Neutrophil (primary cell): ENCODE results near the gene ESPNL.
A peak's percentile ranks its signal among the peaks of the same experiment; 100 is the strongest.
"Not testable (repeated sequence)": the region's sequence is repeated elsewhere in the genome, so short reads cannot be mapped to it uniquely, and the experiment has no call there.

ENCODE experiments used
- H3K27ac ChIP-seq: fragments of 200-600 bp; sonication (generic); 2 replicates; pipeline ENCODE4 v1.5.1; 2016; ENCODE audit warnings: mild to moderate bottlenecking, moderate library complexity
- H3K27me3 ChIP-seq: fragments of 200-600 bp; sonication (generic); 2 replicates; pipeline ENCODE4 v1.6.0; 2016; ENCODE audit warnings: mild to moderate bottlenecking
- H3K36me3 ChIP-seq: fragments of 200-600 bp; sonication (generic); 2 replicates; pipeline ENCODE4 v1.5.1; 2017
- H3K4me1 ChIP-seq, 2 experiments: fragments of 200-600 bp in 1 of 2; sonication (generic) in 1 of 2; 1 replicate in 1 of 2; 2 replicates in 1 of 2; pipeline versions ENCODE4 v1.5.1 to v1.6.1; 2013 to 2016; ENCODE audit warnings: low read depth in 1 of 2, low read length in 1 of 2, mild to moderate bottlenecking in 1 of 2, moderate library complexity in 1 of 2; ENCODE audit not compliant: control insufficient read depth in 1 of 2, insufficient read depth in 1 of 2
- H3K4me3 ChIP-seq, 2 experiments: fragments of 200-600 bp in 1 of 2; sonication (generic) in 1 of 2; 1 replicate in 1 of 2; 2 replicates in 1 of 2; pipeline ENCODE4 v1.5.1; 2013 to 2016; ENCODE audit warnings: low read depth in 1 of 2, low read length in 1 of 2, mild to moderate bottlenecking in 1 of 2, moderate library complexity in 1 of 2
- H3K9me3 ChIP-seq: fragments of 200-600 bp; sonication (generic); 2 replicates; pipeline ENCODE4 v1.5.1; 2016
- CTCF ChIP-seq: fragments of 200-600 bp; sonication (generic); IDR thresholded peaks from 2 replicates; pipeline ENCODE4 v1.5.1; 2016; ENCODE audit warnings: antibody characterized with exemption

Gene ESPNL

GRCh38 chr2:238100049-238100820, at the start of gene ESPNL:
ESPNL (plus strand) TSS chr2:238100340; CDS start chr2:238100420, 80 bp downstream.
- no peak within 1 kb of the TSS for H3K4me3 ChIP-seq

GRCh38 chr2:238053191-238053776, 46.9 kb upstream of the ESPNL start:
- no peak for TF ChIP-seq CTCF
- Histone ChIP-seq H3K27ac (no peak overlapping the region), H3K4me1 (no peaks in the 10 kb centered on the region), H3K4me3 (no peak overlapping the region), H3K9me3 (no peaks in the 10 kb centered on the region), H3K36me3 (no peaks in the 10 kb centered on the region), H3K27me3 (peaks cover 35% of the 10 kb centered on the region)

More at GRCh38 chr2:238100049-238100820, at the start of gene ESPNL:
- no peak within 1 kb of the TSS for H3K27ac ChIP-seq
- no peaks in the 10 kb centered on the region for H3K36me3 ChIP-seq
- H3K9me3 ChIP-seq: no peaks in the 10 kb centered on the region
- H3K27me3 ChIP-seq: peaks cover 17% of the 10 kb centered on the region
- TF ChIP-seq CTCF: no peak
- no peaks in the 10 kb centered on the region for H3K4me1 ChIP-seq

- Histone ChIP-seq H3K4me3 (no peak overlapping the region), H3K9me3 (no peaks in the 10 kb centered on the region), H3K4me1 (peaks cover 6 to 7% of the 10 kb centered on the region in 2 experiments), H3K27ac (no peak overlapping the region), H3K36me3 (no peaks in the 10 kb centered on the region), H3K27me3 (peaks cover 39% of the 10 kb centered on the region)
- no peak for TF ChIP-seq CTCF
These were observed 44.3 kb upstream of the ESPNL start for GRCh38 chr2:238055841-238056240.

- not testable (repeated sequence) for H3K27ac ChIP-seq, H3K9me3 ChIP-seq, H3K4me3 ChIP-seq, H3K36me3 ChIP-seq
- Histone ChIP-seq H3K27me3 (peaks cover 39% of the 10 kb centered on the region), H3K4me1 (peaks cover 17 to 19% of the 10 kb centered on the region in 2 experiments)
These were observed 42.2 kb upstream of the ESPNL start for GRCh38 chr2:238057696-238058575.

- Histone ChIP-seq H3K4me3 (peak overlapping the region; percentile 75 to 86), H3K9me3 (no peaks in the 10 kb centered on the region), H3K27ac (no peak overlapping the region), H3K36me3 (no peaks in the 10 kb centered on the region), H3K27me3 (peaks cover 39% of the 10 kb centered on the region), H3K4me1 (peaks cover 17 to 19% of the 10 kb centered on the region in 2 experiments)
- TF ChIP-seq CTCF: no peak
These were observed 40.6 kb upstream of the ESPNL start for GRCh38 chr2:238059505-238059904.
